Measurements from ENCODE around the gene DEDD2. TPM values are rescaled to one million over a fixed set of nuclear protein-coding genes. Genes with fewer than 3 reads are reported as not detected.

DEDD2 gene
- total and polyA plus RNA-seq, 10 of the 15 experiments (the other 5 are each of a cell fraction or from before 2014, with no cell fraction given) = 2.5 to 24.7 (median 17.6) TPM

DNA sequence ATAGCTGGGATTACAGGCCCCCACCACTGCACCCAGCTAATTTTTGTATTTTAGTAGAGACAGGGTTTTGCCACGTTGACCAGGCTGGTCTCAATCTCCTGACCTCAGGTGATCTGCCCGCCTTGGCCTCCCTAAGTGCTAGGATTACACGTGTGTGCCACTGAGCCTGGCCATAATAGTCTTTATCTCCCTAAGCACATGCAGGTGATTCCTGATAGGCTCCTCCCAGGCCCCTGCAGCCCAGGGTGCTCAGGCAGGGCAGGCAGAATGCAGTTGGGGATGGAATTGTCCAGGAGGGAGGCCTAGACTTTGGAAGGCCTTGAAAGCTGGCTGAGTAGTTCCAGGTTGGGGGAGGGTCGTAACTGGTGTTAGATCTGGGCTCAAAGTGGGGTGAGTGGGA, 11.2 kb upstream of the DEDD2 start (continued):
- TF ChIP-seq, protein P1, sequence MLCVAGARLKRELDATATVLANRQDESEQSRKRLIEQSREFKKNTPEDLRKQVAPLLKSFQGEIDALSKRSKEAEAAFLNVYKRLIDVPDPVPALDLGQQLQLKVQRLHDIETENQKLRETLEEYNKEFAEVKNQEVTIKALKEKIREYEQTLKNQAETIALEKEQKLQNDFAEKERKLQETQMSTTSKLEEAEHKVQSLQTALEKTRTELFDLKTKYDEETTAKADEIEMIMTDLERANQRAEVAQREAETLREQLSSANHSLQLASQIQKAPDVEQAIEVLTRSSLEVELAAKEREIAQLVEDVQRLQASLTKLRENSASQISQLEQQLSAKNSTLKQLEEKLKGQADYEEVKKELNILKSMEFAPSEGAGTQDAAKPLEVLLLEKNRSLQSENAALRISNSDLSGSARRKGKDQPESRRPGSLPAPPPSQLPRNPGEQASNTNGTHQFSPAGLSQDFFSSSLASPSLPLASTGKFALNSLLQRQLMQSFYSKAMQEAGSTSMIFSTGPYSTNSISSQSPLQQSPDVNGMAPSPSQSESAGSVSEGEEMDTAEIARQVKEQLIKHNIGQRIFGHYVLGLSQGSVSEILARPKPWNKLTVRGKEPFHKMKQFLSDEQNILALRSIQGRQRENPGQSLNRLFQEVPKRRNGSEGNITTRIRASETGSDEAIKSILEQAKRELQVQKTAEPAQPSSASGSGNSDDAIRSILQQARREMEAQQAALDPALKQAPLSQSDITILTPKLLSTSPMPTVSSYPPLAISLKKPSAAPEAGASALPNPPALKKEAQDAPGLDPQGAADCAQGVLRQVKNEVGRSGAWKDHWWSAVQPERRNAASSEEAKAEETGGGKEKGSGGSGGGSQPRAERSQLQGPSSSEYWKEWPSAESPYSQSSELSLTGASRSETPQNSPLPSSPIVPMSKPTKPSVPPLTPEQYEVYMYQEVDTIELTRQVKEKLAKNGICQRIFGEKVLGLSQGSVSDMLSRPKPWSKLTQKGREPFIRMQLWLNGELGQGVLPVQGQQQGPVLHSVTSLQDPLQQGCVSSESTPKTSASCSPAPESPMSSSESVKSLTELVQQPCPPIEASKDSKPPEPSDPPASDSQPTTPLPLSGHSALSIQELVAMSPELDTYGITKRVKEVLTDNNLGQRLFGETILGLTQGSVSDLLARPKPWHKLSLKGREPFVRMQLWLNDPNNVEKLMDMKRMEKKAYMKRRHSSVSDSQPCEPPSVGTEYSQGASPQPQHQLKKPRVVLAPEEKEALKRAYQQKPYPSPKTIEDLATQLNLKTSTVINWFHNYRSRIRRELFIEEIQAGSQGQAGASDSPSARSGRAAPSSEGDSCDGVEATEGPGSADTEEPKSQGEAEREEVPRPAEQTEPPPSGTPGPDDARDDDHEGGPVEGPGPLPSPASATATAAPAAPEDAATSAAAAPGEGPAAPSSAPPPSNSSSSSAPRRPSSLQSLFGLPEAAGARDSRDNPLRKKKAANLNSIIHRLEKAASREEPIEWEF (IDR thresholded peaks at IDR 0.05; ENCODE audit: insufficient replicate concordance, low read depth, low read length) = no peak

DNA sequence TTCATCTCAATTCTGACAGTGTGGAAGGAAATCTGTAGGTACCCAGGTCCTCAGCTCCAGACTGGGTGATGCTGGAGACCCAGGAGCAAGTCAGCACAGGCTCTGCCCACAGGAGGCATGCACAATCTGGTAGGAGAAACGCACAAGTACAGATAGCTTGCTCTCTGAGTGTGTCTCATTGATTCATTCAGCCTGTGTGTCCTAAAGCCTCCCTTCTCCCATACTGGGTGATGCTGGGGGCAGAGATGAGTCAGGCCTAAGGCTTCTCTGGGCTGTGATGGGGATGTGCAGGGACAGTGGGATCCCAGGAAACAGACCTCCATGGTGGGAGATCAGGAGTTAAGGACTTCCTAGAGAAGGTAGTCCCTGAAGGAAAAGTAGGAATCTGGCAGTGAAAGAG, 9.4 kb upstream of the DEDD2 start:
- H3K36me3 ChIP-seq (ENCODE audit: control insufficient read depth in 2 of 2, insufficient read depth in 2 of 2, low read length in 1 of 2) = peaks cover 21 to 32% of the 10 kb centered on the region in 2 experiments
- 100% methylated on average over 1 of the region's 1 CpG for WGBS (ENCODE audit: insufficient coverage, insufficient replicate concordance, low lambda C conversion rate, missing lambda C conversion rate)
- BruUV-seq (replicated peaks) = no TSS peak
- in situ Hi-C loops (cut with MboI) (no loop called here), intact Hi-C loops (cut with micrococcal nuclease; ENCODE audit: unreplicated experiment) (no loop called here)
- ChIA-PET POLR2A (interaction anchor here (1.2 kb wide), 1 partner anchor 16 kb away, joined by 3 read pairs; no protein-coding TSS in a partner anchor), CTCF (interaction anchor here (0.6 kb wide), 1 partner anchor 131 kb away, joined by 3 read pairs; no protein-coding TSS in a partner anchor), RAD21 (ENCODE audit: unreplicated experiment) (no interaction called here), SMC1A (ENCODE audit: uncharacterized antibody, unreplicated experiment) (no interaction called here)
- H3K4me1 ChIP-seq (ENCODE audit: control insufficient read depth, insufficient read depth, low read length) = no peaks in the 10 kb centered on the region
- H3K4me2 ChIP-seq (ENCODE audit: control insufficient read depth, insufficient read depth) = no peak overlapping the region
- peaks cover 9% of the 10 kb centered on the region for H3K79me2 ChIP-seq (ENCODE audit: control insufficient read depth, insufficient read depth, low read length)
- no peaks in the 10 kb centered on the region for H3K9me3 ChIP-seq (replicated peaks; ENCODE audit: control insufficient read depth, insufficient read depth, low read length)
- DNase-seq (ENCODE audit: low read depth, low spot score) (no peak), FAIRE-seq (no peak), ATAC-seq (no peak)
- no peak overlapping the region for H3K9ac ChIP-seq (ENCODE audit: control insufficient read depth, insufficient read depth, low read length)
- no peak overlapping the region for H2AFZ ChIP-seq (ENCODE audit: control insufficient read depth, low read depth, low read length)
- H3K27me3 ChIP-seq (replicated peaks in 1 of 2; ENCODE audit: control insufficient read depth in 2 of 2, insufficient read depth in 2 of 2, low read length in 1 of 2) = no peaks in the 10 kb centered on the region
- no peak overlapping the region for H3K4me3 ChIP-seq
- H4K20me1 ChIP-seq (ENCODE audit: control insufficient read depth, insufficient read depth) = no peaks in the 10 kb centered on the region; the same call in none of the 2 replicates
- H3K27ac ChIP-seq (ENCODE audit: control insufficient read depth, insufficient read depth) = no peak overlapping the region
- TF ChIP-seq ZBTB40 (IDR thresholded peaks at IDR 0.05; ENCODE audit: borderline replicate concordance) (no peak), BCL3 (IDR thresholded peaks at IDR 0.05; ENCODE audit: borderline replicate concordance, insufficient read depth, low read depth, low read length, poor library complexity, severe bottlenecking) (no peak), STAT3 (IDR thresholded peaks at IDR 0.05; ENCODE audit: low read depth, low read length) (no peak), YBX1 (IDR thresholded peaks at IDR 0.05) (no peak), NBN (IDR thresholded peaks at IDR 0.05) (no peak), TBL1XR1 (IDR thresholded peaks at IDR 0.05; ENCODE audit: low read depth, low read length) (no peak), MEF2B (IDR thresholded peaks at IDR 0.05; ENCODE audit: partially characterized antibody, poor library complexity, severe bottlenecking) (no peak)
- TF ChIP-seq, protein P2, sequence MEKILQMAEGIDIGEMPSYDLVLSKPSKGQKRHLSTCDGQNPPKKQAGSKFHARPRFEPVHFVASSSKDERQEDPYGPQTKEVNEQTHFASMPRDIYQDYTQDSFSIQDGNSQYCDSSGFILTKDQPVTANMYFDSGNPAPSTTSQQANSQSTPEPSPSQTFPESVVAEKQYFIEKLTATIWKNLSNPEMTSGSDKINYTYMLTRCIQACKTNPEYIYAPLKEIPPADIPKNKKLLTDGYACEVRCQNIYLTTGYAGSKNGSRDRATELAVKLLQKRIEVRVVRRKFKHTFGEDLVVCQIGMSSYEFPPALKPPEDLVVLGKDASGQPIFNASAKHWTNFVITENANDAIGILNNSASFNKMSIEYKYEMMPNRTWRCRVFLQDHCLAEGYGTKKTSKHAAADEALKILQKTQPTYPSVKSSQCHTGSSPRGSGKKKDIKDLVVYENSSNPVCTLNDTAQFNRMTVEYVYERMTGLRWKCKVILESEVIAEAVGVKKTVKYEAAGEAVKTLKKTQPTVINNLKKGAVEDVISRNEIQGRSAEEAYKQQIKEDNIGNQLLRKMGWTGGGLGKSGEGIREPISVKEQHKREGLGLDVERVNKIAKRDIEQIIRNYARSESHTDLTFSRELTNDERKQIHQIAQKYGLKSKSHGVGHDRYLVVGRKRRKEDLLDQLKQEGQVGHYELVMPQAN (conservative IDR thresholded peaks at IDR 0.05) = no peak

Measured in GM12878 (cell line).